K562 (cell line): ENCODE measurements around the gene BIRC5. TPM values are rescaled to one million over a fixed set of nuclear protein-coding genes. Genes with fewer than 3 reads are reported as not detected.
A peak's percentile ranks its signal among the peaks of the same experiment; 100 is the strongest.

Source experiments
- BRD4 ChIP-seq: fragments of 200-600 bp; sonication (generic); IDR thresholded peaks from 2 replicates; pipeline ENCODE4 v1.6.1; 2017; ENCODE audit warnings: inconsistent platforms
- CBX5 ChIP-seq: IDR thresholded peaks from 2 replicates; pipeline ENCODE4 v1.6.1; 2014; ENCODE audit warnings: low read depth, borderline replicate concordance
- CHD1 ChIP-seq: fragments of 200-600 bp; sonication (generic); IDR thresholded peaks from one replicate; pipeline ENCODE4 v1.6.1; 2012; ENCODE audit warnings: mild to moderate bottlenecking, moderate library complexity, low read length, inconsistent platforms
- EP300 ChIP-seq: IDR thresholded peaks from 2 replicates; pipeline ENCODE4 v1.6.1; 2012; ENCODE audit warnings: low read length, improper control_type of control experiment
- FOXM1 ChIP-seq, 2 experiments: fragments of 450-650 bp in 1 of 2; sonication (generic) in 1 of 2; formaldehyde crosslinking in 1 of 2; IDR thresholded peaks; 2 replicates each; pipeline versions ENCODE4 v1.6.1 to v1.9.0; 2017 to 2022; ENCODE audit warnings: low read depth in 2 of 2, mild to moderate bottlenecking in 2 of 2, missing genetic modification reagents in 1 of 2, moderate library complexity in 1 of 2
- GTF2F1 ChIP-seq: IDR thresholded peaks from 2 replicates; pipeline ENCODE4 v1.6.1; 2011; ENCODE audit warnings: low read depth, low read length, improper control_type of control experiment
- HDGF ChIP-seq: fragments of 450-650 bp; IDR thresholded peaks from 2 replicates; pipeline ENCODE4 v1.6.1; 2016
- HIVEP1 ChIP-seq: fragments of 250-450 bp; sonication (Bioruptor Pico); IDR thresholded peaks from 2 replicates; pipeline ENCODE4 v1.4.0; 2020; ENCODE audit warnings: mild to moderate bottlenecking
- HMGN3 ChIP-seq: IDR thresholded peaks from 2 replicates; pipeline ENCODE4 v1.6.1; 2011; ENCODE audit warnings: borderline replicate concordance, low read depth, mild to moderate bottlenecking, mixed read lengths, low read length; ENCODE audit not compliant: insufficient read length; ENCODE audit errors: extremely low read depth
- RBM34 ChIP-seq: fragments of 200-400 bp; formaldehyde crosslinking; IDR thresholded peaks from 2 replicates; pipeline ENCODE4 v1.6.1; 2018; ENCODE audit warnings: low read length, borderline replicate concordance; ENCODE audit not compliant: insufficient read depth
- SRSF1 ChIP-seq: fragments of 200-400 bp; formaldehyde crosslinking; IDR thresholded peaks from 2 replicates; pipeline ENCODE4 v1.6.1; 2017; ENCODE audit warnings: mild to moderate bottlenecking, low read depth, low read length, moderate library complexity
- TAF15 ChIP-seq: fragments of 200-400 bp; formaldehyde crosslinking; IDR thresholded peaks from 2 replicates; pipeline ENCODE4 v1.6.1; 2017; ENCODE audit warnings: mild to moderate bottlenecking, low read depth, low read length, moderate library complexity
- ZNF212 ChIP-seq: fragments of 450-650 bp; formaldehyde crosslinking; IDR thresholded peaks from 2 replicates; pipeline ENCODE4 v1.4.0; 2020; ENCODE audit warnings: mild to moderate bottlenecking
- ZNF217 ChIP-seq: sonication (generic); formaldehyde crosslinking; IDR thresholded peaks from 2 replicates; pipeline ENCODE4 v1.8.0; 2022; ENCODE audit warnings: mild to moderate bottlenecking, missing genetic modification reagents
- ZNF316 ChIP-seq: fragments of 450-650 bp; IDR thresholded peaks from 2 replicates; pipeline ENCODE4 v1.6.1; 2016
- polyA plus RNA-seq, 8 experiments: library from polyadenylated mRNA; depleted of rRNA in 4 of 8; stranded (reverse) in 5 of 8; unstranded in 3 of 8; fragments of >200 nt; fragmentation: Nextera tagmentation in 2 of 8; fragmentation: Illumina TruSeq in 1 of 8; extraction: Ambion mirVana in 2 of 8; extraction: Trizol in 1 of 8; gene quantifications; 2 replicates each; pipeline versions ENCODE4 v1.2.1 to v1.2.3, GENCODE V29; 2011 to 2014; ENCODE audit warnings: inconsistent platforms in 1 of 8, missing spikeins in 1 of 8
- total RNA-seq, 7 experiments: library from RNA; depleted of rRNA in 6 of 7; stranded (reverse); fragments of >200 nt in 6 of 7; fragmentation: Illumina TruSeq in 2 of 7; extraction: Trizol in 2 of 7; gene quantifications; 2 replicates each; pipeline versions ENCODE4 v1.2.1 to v1.2.3, GENCODE V29; 2011 to 2021; ENCODE audit warnings: low replicate concordance in 1 of 7
- TF ChIP-seq, protein P1 (sequence below), 2 experiments: IDR thresholded peaks; 2 replicates each; pipeline ENCODE4 v1.6.1; 2012; ENCODE audit warnings: improper control_type of control experiment in 2 of 2, low read depth in 2 of 2, low read length in 2 of 2, borderline replicate concordance in 1 of 2
- TF ChIP-seq, protein P2 (sequence below): fragments of 450-650 bp; formaldehyde crosslinking; conservative IDR thresholded peaks from 2 replicates; pipeline ENCODE4 v1.4.0; 2022; ENCODE audit warnings: mild to moderate bottlenecking, missing genetic modification characterization
- TF ChIP-seq, protein P3 (sequence below), 2 experiments: fragments of 450-650 bp; conservative IDR thresholded peaks; 2 replicates each; pipeline ENCODE4 v1.6.1; 2017; ENCODE audit warnings: mild to moderate bottlenecking in 2 of 2, moderate library complexity in 2 of 2
- TF ChIP-seq, protein P4 (sequence below): sonication (generic); formaldehyde crosslinking; IDR thresholded peaks from 2 replicates; pipeline ENCODE4 v1.8.0; 2022; ENCODE audit warnings: mild to moderate bottlenecking, low read depth, missing genetic modification reagents

Gene BIRC5
- total and polyA plus RNA-seq, 9 of the 15 experiments (the other 6 are each of a cell fraction or from before 2014, with no cell fraction given): 64.4 to 140 (median 101) TPM

DNA sequence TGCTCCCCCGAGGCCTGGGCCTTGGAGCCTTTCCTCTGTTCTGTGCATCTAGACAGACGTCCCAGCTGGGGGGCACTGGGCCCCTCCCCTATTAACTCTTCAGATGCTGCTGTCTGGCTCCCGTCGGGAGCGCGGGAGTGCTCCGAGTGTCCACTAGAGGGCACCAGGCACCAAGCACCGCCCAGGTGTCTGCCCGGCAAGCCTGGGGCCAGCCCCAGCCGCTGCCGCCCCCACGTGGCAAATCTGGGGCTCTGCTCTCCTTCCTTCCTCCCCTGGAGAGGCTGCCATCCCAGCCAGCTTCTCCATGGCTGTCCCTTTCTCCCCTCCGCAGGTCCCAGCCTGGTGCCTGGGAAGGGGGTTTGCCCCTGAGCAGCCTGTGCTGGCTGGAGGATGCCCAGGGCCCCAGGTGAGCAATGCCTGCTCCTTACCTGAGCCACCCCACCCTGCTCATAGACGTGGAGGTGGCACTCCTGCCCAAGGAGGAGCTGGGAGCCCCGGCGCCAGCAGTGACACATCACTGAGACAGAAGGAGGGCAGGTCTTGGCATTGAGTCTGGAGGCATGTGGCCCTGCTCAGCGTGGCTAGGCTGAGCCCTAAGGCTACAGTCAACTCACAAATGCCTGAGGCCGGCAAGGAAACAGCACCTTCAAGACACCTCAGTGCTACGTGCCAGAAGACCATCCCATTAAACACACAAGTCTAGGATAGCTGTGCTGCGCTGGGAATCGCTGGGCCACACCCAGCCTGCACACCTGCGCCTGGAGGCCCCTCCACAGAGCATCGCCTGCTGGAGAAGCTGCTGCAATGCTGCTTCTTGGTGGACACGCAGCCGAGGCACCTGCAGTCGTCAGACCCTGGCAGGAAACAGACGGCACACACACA, 37.1 kb downstream of the BIRC5 start (continued):
- TF ChIP-seq FOXM1 (IDR thresholded peaks at IDR 0.05; ENCODE audit: low read depth) (no peak), FOXM1 (CRISPR knock-in tag; IDR thresholded peaks at IDR 0.05; ENCODE audit: low read depth) (no peak), BRD4 (no peak), ZNF316 (no peak), ZNF212 (CRISPR knock-in tag) (0 out of 2 replicates have a peak, but pooled peaks have one; percentile 45), HIVEP1 (CRISPR knock-in tag) (no peak), GTF2F1 (no peak), HMGN3 (peak; percentile 91), TAF15 (no peak), HDGF (peak; percentile 67; the same call in 1 of the 2 replicates), CBX5 (no peak), ZNF217 (no peak), EP300 (no peak; the same call in 1 of the 2 replicates), SRSF1 (no peak), CHD1 (no peak), RBM34 (no peak)
- TF ChIP-seq, protein P1, sequence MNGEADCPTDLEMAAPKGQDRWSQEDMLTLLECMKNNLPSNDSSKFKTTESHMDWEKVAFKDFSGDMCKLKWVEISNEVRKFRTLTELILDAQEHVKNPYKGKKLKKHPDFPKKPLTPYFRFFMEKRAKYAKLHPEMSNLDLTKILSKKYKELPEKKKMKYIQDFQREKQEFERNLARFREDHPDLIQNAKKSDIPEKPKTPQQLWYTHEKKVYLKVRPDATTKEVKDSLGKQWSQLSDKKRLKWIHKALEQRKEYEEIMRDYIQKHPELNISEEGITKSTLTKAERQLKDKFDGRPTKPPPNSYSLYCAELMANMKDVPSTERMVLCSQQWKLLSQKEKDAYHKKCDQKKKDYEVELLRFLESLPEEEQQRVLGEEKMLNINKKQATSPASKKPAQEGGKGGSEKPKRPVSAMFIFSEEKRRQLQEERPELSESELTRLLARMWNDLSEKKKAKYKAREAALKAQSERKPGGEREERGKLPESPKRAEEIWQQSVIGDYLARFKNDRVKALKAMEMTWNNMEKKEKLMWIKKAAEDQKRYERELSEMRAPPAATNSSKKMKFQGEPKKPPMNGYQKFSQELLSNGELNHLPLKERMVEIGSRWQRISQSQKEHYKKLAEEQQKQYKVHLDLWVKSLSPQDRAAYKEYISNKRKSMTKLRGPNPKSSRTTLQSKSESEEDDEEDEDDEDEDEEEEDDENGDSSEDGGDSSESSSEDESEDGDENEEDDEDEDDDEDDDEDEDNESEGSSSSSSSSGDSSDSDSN (IDR thresholded peaks at IDR 0.05; ENCODE audit: borderline replicate concordance in 1 of 2, low read depth in 2 of 2, low read length in 2 of 2): no peak
- TF ChIP-seq, protein P2, sequence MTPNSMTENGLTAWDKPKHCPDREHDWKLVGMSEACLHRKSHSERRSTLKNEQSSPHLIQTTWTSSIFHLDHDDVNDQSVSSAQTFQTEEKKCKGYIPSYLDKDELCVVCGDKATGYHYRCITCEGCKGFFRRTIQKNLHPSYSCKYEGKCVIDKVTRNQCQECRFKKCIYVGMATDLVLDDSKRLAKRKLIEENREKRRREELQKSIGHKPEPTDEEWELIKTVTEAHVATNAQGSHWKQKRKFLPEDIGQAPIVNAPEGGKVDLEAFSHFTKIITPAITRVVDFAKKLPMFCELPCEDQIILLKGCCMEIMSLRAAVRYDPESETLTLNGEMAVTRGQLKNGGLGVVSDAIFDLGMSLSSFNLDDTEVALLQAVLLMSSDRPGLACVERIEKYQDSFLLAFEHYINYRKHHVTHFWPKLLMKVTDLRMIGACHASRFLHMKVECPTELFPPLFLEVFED (CRISPR knock-in tag): no peak
- TF ChIP-seq, protein P3, sequence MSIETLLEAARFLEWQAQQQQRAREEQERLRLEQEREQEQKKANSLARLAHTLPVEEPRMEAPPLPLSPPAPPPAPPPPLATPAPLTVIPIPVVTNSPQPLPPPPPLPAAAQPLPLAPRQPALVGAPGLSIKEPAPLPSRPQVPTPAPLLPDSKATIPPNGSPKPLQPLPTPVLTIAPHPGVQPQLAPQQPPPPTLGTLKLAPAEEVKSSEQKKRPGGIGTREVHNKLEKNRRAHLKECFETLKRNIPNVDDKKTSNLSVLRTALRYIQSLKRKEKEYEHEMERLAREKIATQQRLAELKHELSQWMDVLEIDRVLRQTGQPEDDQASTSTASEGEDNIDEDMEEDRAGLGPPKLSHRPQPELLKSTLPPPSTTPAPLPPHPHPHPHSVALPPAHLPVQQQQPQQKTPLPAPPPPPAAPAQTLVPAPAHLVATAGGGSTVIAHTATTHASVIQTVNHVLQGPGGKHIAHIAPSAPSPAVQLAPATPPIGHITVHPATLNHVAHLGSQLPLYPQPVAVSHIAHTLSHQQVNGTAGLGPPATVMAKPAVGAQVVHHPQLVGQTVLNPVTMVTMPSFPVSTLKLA (conservative IDR thresholded peaks at IDR 0.05): peak in 1 of 2 experiments; percentile 71; a peak in 2 of 4 replicates
- TF ChIP-seq, protein P4, sequence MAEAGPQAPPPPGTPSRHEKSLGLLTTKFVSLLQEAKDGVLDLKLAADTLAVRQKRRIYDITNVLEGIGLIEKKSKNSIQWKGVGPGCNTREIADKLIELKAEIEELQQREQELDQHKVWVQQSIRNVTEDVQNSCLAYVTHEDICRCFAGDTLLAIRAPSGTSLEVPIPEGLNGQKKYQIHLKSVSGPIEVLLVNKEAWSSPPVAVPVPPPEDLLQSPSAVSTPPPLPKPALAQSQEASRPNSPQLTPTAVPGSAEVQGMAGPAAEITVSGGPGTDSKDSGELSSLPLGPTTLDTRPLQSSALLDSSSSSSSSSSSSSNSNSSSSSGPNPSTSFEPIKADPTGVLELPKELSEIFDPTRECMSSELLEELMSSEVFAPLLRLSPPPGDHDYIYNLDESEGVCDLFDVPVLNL (CRISPR knock-in tag): no peak
